Erythroblast (primary cell): ENCODE results near the gene CFAP46.

Experiments used
- GATA1 ChIP-seq: IDR thresholded peaks from 2 replicates; pipeline ENCODE4 v1.6.1; 2011; ENCODE audit warnings: low read depth, mild to moderate bottlenecking, control low read depth, low read length, moderate library complexity
- POLR2A ChIP-seq: IDR thresholded peaks from 2 replicates; pipeline ENCODE4 v1.6.1; 2011; ENCODE audit warnings: mild to moderate bottlenecking, low read length

DNA sequence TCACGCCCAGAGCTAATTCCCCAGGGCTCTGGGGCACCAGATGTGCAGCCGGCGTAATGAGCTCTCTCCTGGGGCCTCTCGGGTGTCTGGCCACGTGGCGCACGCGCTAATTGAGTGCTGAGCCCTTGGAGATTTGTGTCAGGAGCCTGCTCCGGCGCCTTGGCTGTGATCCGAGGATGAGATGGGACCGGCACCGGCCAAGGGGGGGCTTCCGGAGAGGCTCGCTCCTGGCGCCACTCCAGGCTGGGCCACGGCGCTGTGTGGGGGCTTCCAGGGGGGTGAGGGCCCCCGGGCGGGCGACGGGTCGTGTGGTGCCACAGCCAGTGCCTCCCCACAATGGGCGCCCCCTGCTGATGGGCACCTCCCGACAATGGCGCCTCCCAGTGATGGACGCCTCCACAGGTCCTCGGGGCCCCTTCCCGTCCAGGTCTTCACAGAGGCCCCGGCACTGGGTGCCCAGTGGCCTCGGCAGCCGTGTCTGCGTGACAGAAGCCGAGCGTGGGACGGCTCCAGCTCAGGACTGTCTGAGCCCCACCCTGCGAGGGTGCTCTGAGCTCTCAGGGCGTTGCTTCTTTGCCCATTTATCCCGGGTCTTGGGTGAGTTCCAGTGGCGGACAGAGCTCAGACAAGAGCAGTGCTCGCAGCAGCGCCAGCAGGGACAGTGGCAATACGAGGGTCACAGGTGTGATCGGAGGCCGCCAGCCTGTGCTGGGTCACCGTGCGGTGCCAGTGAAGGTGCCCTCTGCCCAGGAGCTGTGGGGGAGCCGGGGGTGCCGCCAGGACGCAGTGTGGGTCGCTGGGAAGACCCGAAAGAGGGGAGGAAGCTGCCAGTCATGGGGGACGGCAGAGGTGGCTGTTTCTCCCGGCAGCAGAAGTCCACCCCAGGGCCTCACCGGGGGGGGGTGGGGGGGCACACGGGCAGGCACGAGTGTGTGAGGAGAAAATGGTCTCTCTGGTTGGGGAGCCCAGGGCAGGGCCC lies 148.2 kb downstream of the CFAP46 start:
- TF ChIP-seq POLR2A (no peak), GATA1 (no peak)
